WTC11 (cell line): ENCODE measurements around the gene C16orf74.

Experiments
- MAX ChIP-seq: sonication (generic); formaldehyde crosslinking; IDR thresholded peaks from 2 replicates; pipeline ENCODE4 v1.8.0; 2022; ENCODE audit warnings: mild to moderate bottlenecking, missing genetic modification reagents
- PRDM15 ChIP-seq: sonication (generic); formaldehyde crosslinking; IDR thresholded peaks from 2 replicates; pipeline ENCODE4 v1.8.0; 2022; ENCODE audit warnings: missing genetic modification reagents
- SOX15 ChIP-seq: fragments of 250-450 bp; sonication (Bioruptor Pico); IDR thresholded peaks from 2 replicates; pipeline ENCODE4 v1.9.0; 2021; ENCODE audit warnings: mild to moderate bottlenecking
- STAT6 ChIP-seq: sonication (generic); formaldehyde crosslinking; conservative IDR thresholded peaks from 2 replicates; pipeline ENCODE4 v1.8.1; 2023; ENCODE audit warnings: mild to moderate bottlenecking, low read depth, missing genetic modification reagents, moderate library complexity
- TF ChIP-seq, protein P1 (sequence below): fragments of 200-600 bp; IDR thresholded peaks from 2 replicates; pipeline ENCODE4 v1.8.0; 2022; ENCODE audit warnings: antibody characterized with exemption

GRCh38 chr16:85733155-85733838 is 17.6 kb downstream of the C16orf74 start:
- TF ChIP-seq, protein P1, sequence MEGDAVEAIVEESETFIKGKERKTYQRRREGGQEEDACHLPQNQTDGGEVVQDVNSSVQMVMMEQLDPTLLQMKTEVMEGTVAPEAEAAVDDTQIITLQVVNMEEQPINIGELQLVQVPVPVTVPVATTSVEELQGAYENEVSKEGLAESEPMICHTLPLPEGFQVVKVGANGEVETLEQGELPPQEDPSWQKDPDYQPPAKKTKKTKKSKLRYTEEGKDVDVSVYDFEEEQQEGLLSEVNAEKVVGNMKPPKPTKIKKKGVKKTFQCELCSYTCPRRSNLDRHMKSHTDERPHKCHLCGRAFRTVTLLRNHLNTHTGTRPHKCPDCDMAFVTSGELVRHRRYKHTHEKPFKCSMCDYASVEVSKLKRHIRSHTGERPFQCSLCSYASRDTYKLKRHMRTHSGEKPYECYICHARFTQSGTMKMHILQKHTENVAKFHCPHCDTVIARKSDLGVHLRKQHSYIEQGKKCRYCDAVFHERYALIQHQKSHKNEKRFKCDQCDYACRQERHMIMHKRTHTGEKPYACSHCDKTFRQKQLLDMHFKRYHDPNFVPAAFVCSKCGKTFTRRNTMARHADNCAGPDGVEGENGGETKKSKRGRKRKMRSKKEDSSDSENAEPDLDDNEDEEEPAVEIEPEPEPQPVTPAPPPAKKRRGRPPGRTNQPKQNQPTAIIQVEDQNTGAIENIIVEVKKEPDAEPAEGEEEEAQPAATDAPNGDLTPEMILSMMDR: no peak
- TF ChIP-seq MAX: no peak
- no peak for TF ChIP-seq PRDM15 (CRISPR knock-in tag)
- TF ChIP-seq SOX15 (CRISPR knock-in tag): no peak
- no peak for TF ChIP-seq STAT6
